Measurements from ENCODE around the gene ZNF593OS. TPM values are rescaled to one million over a fixed set of nuclear protein-coding genes. Genes with fewer than 3 reads are reported as not detected.

The ZNF593OS gene
- total and polyA plus RNA-seq, 2 experiments from 2014 or later, result 0.10 to 0.45 TPM

DNA sequence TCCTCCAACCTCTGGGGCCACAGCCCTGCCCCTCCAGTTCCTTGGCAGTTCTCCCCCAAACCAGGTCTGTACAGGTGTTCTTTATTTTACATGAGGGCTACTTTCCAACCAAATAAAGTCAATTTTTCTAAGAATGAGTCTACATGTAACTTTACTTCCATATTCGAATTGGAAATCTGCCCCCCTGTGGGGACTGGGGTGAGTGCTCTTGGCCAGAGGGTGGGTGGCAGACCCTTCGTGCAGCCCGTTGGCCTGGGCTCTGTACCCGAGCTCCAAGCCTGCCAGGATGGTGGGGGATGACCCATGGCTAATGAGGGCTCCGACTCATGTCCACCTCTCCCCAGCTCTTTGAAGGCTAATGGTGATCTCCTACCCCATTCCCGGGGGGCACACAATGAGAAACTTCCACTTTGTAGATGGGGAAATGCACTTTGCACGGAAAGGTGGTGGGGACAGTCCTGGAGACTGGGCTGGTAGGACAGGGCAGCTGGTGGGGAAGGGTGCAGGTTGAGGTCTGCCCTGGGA, 18.2 kb upstream of the ZNF593OS start:
- WGBS (ENCODE audit: low lambda C conversion rate, missing lambda C conversion rate), result 85% methylated on average over 7 of the region's 7 CpGs
- Histone ChIP-seq H3K27ac (no peak overlapping the region), H3K4me2 (no peak overlapping the region), H3K9me3 (ENCODE audit: low read depth) (no peaks in the 10 kb centered on the region), H3K4me1 (ENCODE audit: insufficient read depth) (no peaks in the 10 kb centered on the region), H4K20me1 (ENCODE audit: insufficient read depth, poor library complexity, severe bottlenecking) (no peaks in the 10 kb centered on the region), H3K36me3 (replicated peaks; ENCODE audit: insufficient read depth, low read depth) (no peaks in the 10 kb centered on the region), H2AFZ (no peak overlapping the region), H3K79me2 (no peaks in the 10 kb centered on the region), H3K4me3 (no peak overlapping the region), H3K27me3 (no peaks in the 10 kb centered on the region), H3K9me2 (replicated peaks; ENCODE audit: insufficient read depth) (no peaks in the 10 kb centered on the region)
- DNase-seq (ENCODE audit: low spot score), result no peak
- TF ChIP-seq EZH2 (IDR thresholded peaks at IDR 0.05; ENCODE audit: borderline replicate concordance) (no peak), CTCF (IDR thresholded peaks at IDR 0.05; ENCODE audit: poor library complexity) (no peak), EZH2phosphoT487 (IDR thresholded peaks at IDR 0.05; ENCODE audit: low read depth, severe bottlenecking, unreplicated experiment) (no peak)

- WGBS (ENCODE audit: low lambda C conversion rate, missing lambda C conversion rate), result 77% methylated on average over 5 of the region's 6 CpGs
- TF ChIP-seq CTCF (IDR thresholded peaks at IDR 0.05; ENCODE audit: poor library complexity) (no peak), EZH2 (IDR thresholded peaks at IDR 0.05; ENCODE audit: borderline replicate concordance) (no peak), EZH2phosphoT487 (IDR thresholded peaks at IDR 0.05; ENCODE audit: low read depth, severe bottlenecking, unreplicated experiment) (no peak)
- H3K36me3 ChIP-seq (replicated peaks; ENCODE audit: insufficient read depth, low read depth), result no peaks in the 10 kb centered on the region
Observed at GRCh38 chr1:26189331-26189730, 17.7 kb upstream of the ZNF593OS start.

GRCh38 chr1:26188477-26188876, 16.8 kb upstream of the ZNF593OS start:
- no peaks in the 10 kb centered on the region for H4K20me1 ChIP-seq (ENCODE audit: insufficient read depth, poor library complexity, severe bottlenecking)
- no peaks in the 10 kb centered on the region for H3K4me1 ChIP-seq (ENCODE audit: insufficient read depth)
- no peaks in the 10 kb centered on the region for H3K36me3 ChIP-seq (replicated peaks; ENCODE audit: insufficient read depth, low read depth)
- H3K27ac ChIP-seq, result no peak overlapping the region
- no peaks in the 10 kb centered on the region for H3K9me2 ChIP-seq (replicated peaks; ENCODE audit: insufficient read depth)
- H3K9me3 ChIP-seq (ENCODE audit: low read depth), result no peaks in the 10 kb centered on the region
- H3K79me2 ChIP-seq, result no peaks in the 10 kb centered on the region
- no peak for DNase-seq (ENCODE audit: low spot score)
- 97% methylated on average over 8 of the region's 8 CpGs for WGBS (ENCODE audit: low lambda C conversion rate, missing lambda C conversion rate)
- no peaks in the 10 kb centered on the region for H3K27me3 ChIP-seq
- no peak overlapping the region for H3K4me3 ChIP-seq
- TF ChIP-seq EZH2 (IDR thresholded peaks at IDR 0.05; ENCODE audit: borderline replicate concordance) (no peak), EZH2phosphoT487 (IDR thresholded peaks at IDR 0.05; ENCODE audit: low read depth, severe bottlenecking, unreplicated experiment) (no peak), CTCF (IDR thresholded peaks at IDR 0.05; ENCODE audit: poor library complexity) (no peak)
- no peak overlapping the region for H2AFZ ChIP-seq
- no peak overlapping the region for H3K4me2 ChIP-seq

More at GRCh38 chr1:26189331-26189730, 17.7 kb upstream of the ZNF593OS start:
- no peaks in the 10 kb centered on the region for H3K27me3 ChIP-seq
- DNase-seq (ENCODE audit: low spot score), result no peak
- H3K4me3 ChIP-seq, result no peak overlapping the region
- H3K4me1 ChIP-seq (ENCODE audit: insufficient read depth), result no peaks in the 10 kb centered on the region
- no peak overlapping the region for H2AFZ ChIP-seq
- no peak overlapping the region for H3K4me2 ChIP-seq
- no peaks in the 10 kb centered on the region for H3K9me2 ChIP-seq (replicated peaks; ENCODE audit: insufficient read depth)
- H3K9me3 ChIP-seq (ENCODE audit: low read depth), result no peaks in the 10 kb centered on the region
- no peaks in the 10 kb centered on the region for H4K20me1 ChIP-seq (ENCODE audit: insufficient read depth, poor library complexity, severe bottlenecking)
- H3K79me2 ChIP-seq, result no peaks in the 10 kb centered on the region
- H3K27ac ChIP-seq, result no peak overlapping the region
